Endothelial cell of umbilical vein (primary cell): ENCODE data around the gene MAP1LC3B2. TPM values are rescaled to one million over a fixed set of nuclear protein-coding genes. Genes with fewer than 3 reads are reported as not detected.
A peak's percentile ranks its signal among the peaks of the same experiment; 100 is the strongest.

Source experiments
- BruUV-seq: library from RNA; stranded (reverse); fragments of 400-500 nt; replicated peaks from 2 replicates; lab custom pipeline; 2021; lab: Mats Ljungman, UMichigan
- CTCF ChIA-PET: fragments of 300-600, 350-600 bp; sonication (Branson Sonifier 250); formaldehyde crosslinking; loops from one replicate; lab custom pipeline; 2021; ENCODE audit warnings: antibody characterized with exemption, inconsistent platforms; lab: Charles Lee
- POLR2A ChIA-PET: fragments of 300-600, 350-600 bp; sonication (Branson Sonifier 250); formaldehyde crosslinking; loops from one replicate; lab custom pipeline; 2021; ENCODE audit warnings: antibody characterized with exemption, inconsistent platforms; lab: Charles Lee
- DNase-seq: peaks from one replicate; pipeline ENCODE4 v3.0.0-alpha.2; 2011; ENCODE audit warnings: low read depth, low spot score
- FAIRE-seq: peaks from 2 replicates; lab custom pipeline; 2011; peaks lifted over from hg19 to GRCh38; lab: Jason Lieb, UNC
- H2AFZ ChIP-seq: 2 replicates; pipeline ENCODE4 v1.6.0; 2012; ENCODE audit warnings: low read depth, low read length, control low read depth, inconsistent platforms
- H3K27ac ChIP-seq: 2 replicates; pipeline ENCODE4 v1.5.1; 2011; ENCODE audit warnings: low read depth, mild to moderate bottlenecking, control low read depth, low read length, moderate library complexity; ENCODE audit not compliant: insufficient read depth
- H3K27me3 ChIP-seq, 2 experiments: 2 replicates each; pipeline versions ENCODE4 v1.6.0 to v1.6.1; 2011; ENCODE audit warnings: low read length in 2 of 2, mixed read lengths in 1 of 2; ENCODE audit not compliant: control insufficient read depth in 2 of 2, insufficient read depth in 2 of 2
- H3K36me3 ChIP-seq, 2 experiments: 2 replicates in 1 of 2; 3 replicates in 1 of 2; pipeline ENCODE4 v1.5.1; 2011; ENCODE audit warnings: low read length in 2 of 2, mild to moderate bottlenecking in 1 of 2, moderate library complexity in 1 of 2; ENCODE audit not compliant: control insufficient read depth in 2 of 2, insufficient read depth in 2 of 2; ENCODE audit errors: extremely low read depth in 1 of 2
- H3K4me1 ChIP-seq: 3 replicates; pipeline ENCODE4 v1.5.1; 2011; ENCODE audit warnings: mild to moderate bottlenecking, low read length; ENCODE audit not compliant: control insufficient read depth, insufficient read depth; ENCODE audit errors: extremely low read depth
- H3K4me2 ChIP-seq: 2 replicates; pipeline ENCODE4 v1.6.1; 2011; ENCODE audit warnings: low read length, control low read depth, mixed read lengths; ENCODE audit not compliant: insufficient read depth
- H3K4me3 ChIP-seq, 3 experiments: fragments of 200-600 bp in 1 of 3; sonication (generic), shearing (Covaris generic) in 1 of 3; replicated peaks in 1 of 3; 2 replicates each; pipeline ENCODE4 v1.5.1; 2011 to 2016; ENCODE audit warnings: control low read depth in 3 of 3, low read length in 3 of 3, mild to moderate bottlenecking in 2 of 3, inconsistent platforms in 1 of 3, low read depth in 1 of 3, moderate library complexity in 1 of 3; ENCODE audit not compliant: insufficient read depth in 1 of 3
- H3K79me2 ChIP-seq: 2 replicates; pipeline ENCODE4 v1.6.0; 2012; ENCODE audit warnings: low read length, inconsistent platforms; ENCODE audit not compliant: control insufficient read depth, insufficient read depth
- H3K9ac ChIP-seq: replicated peaks from 2 replicates; pipeline ENCODE3; 2011; ENCODE audit warnings: low read length, control low read depth; ENCODE audit not compliant: insufficient read depth; ENCODE audit errors: extremely low read depth
- H3K9me1 ChIP-seq: replicated peaks from 3 replicates; pipeline ENCODE4 v1.6.0; 2011; ENCODE audit warnings: mild to moderate bottlenecking, low read length; ENCODE audit not compliant: control insufficient read depth, insufficient read depth; ENCODE audit errors: extremely low read depth
- H3K9me3 ChIP-seq: replicated peaks from 2 replicates; pipeline ENCODE4 v1.5.1; 2012; ENCODE audit warnings: low read length, inconsistent platforms; ENCODE audit not compliant: control insufficient read depth, insufficient read depth
- H4K20me1 ChIP-seq: replicated peaks from 2 replicates; pipeline ENCODE3; 2011; ENCODE audit warnings: mild to moderate bottlenecking, low read length; ENCODE audit not compliant: control insufficient read depth, insufficient read depth; ENCODE audit errors: extremely low read depth
- EZH2 ChIP-seq: IDR thresholded peaks from 2 replicates; pipeline ENCODE4 v1.6.1; 2012; ENCODE audit warnings: borderline replicate concordance, low read depth, mild to moderate bottlenecking, moderate library complexity, low read length, inconsistent platforms; ENCODE audit not compliant: severe bottlenecking
- FOS ChIP-seq: IDR thresholded peaks from 2 replicates; pipeline ENCODE4 v1.6.1; 2011; ENCODE audit warnings: mild to moderate bottlenecking, low read length, moderate library complexity, borderline replicate concordance; ENCODE audit not compliant: insufficient read depth
- GATA2 ChIP-seq: IDR thresholded peaks from 2 replicates; pipeline ENCODE4 v1.7.0; 2011; ENCODE audit warnings: low read depth, mild to moderate bottlenecking, moderate library complexity, mixed read lengths, low read length; ENCODE audit not compliant: insufficient read length, insufficient read depth
- JUN ChIP-seq: IDR thresholded peaks from 2 replicates; pipeline ENCODE4 v1.6.1; 2011; ENCODE audit warnings: borderline replicate concordance, low read depth; ENCODE audit not compliant: insufficient read length, insufficient read depth
- MYC ChIP-seq: IDR thresholded peaks from one replicate; pipeline ENCODE4 v1.6.1; 2011; ENCODE audit warnings: mild to moderate bottlenecking, low read depth, low read length
- POLR2A ChIP-seq: IDR thresholded peaks from 2 replicates; pipeline ENCODE4 v1.6.1; 2012; ENCODE audit warnings: low read depth, mild to moderate bottlenecking, control low read depth, low read length
- POLR2AphosphoS5 ChIP-seq: IDR thresholded peaks from 2 replicates; pipeline ENCODE4 v1.6.1; 2012; ENCODE audit warnings: low read depth, mild to moderate bottlenecking, control low read depth, low read length, moderate library complexity; ENCODE audit not compliant: insufficient read depth
- dilution Hi-C: fragments of 300-500 bp; cut with MboI; formaldehyde crosslinking; loops from one replicate; pipeline ENCODE4 v1.15.0; 2019; ENCODE audit warnings: low sequenced_read_pairs; ENCODE audit not compliant: extremely low pct_ligation_motif_present
- intact Hi-C: fragments of 100-400 bp; cut with micrococcal nuclease; formaldehyde crosslinking; loops from one replicate; pipeline ENCODE4 v1.10.0; 2022
- polyA plus RNA-seq, 4 experiments: library from polyadenylated mRNA; depleted of rRNA in 3 of 4; stranded (reverse) in 3 of 4; unstranded in 1 of 4; fragments of >200 nt; gene quantifications; 2 replicates each; pipeline versions ENCODE4 v1.2.1 to v1.2.3, GENCODE V29; 2011 to 2012; ENCODE audit warnings: missing spikeins in 1 of 4
- total RNA-seq: library from RNA; stranded (reverse); gene quantifications from 2 replicates; pipeline ENCODE4 v1.2.3, GENCODE V29; 2021
- TF ChIP-seq, protein P1 (sequence below), 2 donors: IDR thresholded peaks; 1 replicate in 1 of 2; 2 replicates in 1 of 2; pipeline ENCODE4 v1.5.1; 2011; ENCODE audit warnings: low read length in 2 of 2, mild to moderate bottlenecking in 2 of 2, moderate library complexity in 2 of 2, control low read depth in 1 of 2, inconsistent platforms in 1 of 2, low read depth in 1 of 2; ENCODE audit not compliant: insufficient read depth in 1 of 2; ENCODE audit errors: extremely low read depth in 1 of 2
- TF ChIP-seq, protein P2 (sequence below): IDR thresholded peaks from 2 replicates; pipeline ENCODE4 v1.6.1; 2011; ENCODE audit not compliant: insufficient read depth, insufficient read length

The MAP1LC3B2 gene
- total and polyA plus RNA-seq, 2 donors (not counting 3 experiments of a cell fraction or from before 2014, with no cell fraction given): 0.32 to 4.1 TPM

DNA sequence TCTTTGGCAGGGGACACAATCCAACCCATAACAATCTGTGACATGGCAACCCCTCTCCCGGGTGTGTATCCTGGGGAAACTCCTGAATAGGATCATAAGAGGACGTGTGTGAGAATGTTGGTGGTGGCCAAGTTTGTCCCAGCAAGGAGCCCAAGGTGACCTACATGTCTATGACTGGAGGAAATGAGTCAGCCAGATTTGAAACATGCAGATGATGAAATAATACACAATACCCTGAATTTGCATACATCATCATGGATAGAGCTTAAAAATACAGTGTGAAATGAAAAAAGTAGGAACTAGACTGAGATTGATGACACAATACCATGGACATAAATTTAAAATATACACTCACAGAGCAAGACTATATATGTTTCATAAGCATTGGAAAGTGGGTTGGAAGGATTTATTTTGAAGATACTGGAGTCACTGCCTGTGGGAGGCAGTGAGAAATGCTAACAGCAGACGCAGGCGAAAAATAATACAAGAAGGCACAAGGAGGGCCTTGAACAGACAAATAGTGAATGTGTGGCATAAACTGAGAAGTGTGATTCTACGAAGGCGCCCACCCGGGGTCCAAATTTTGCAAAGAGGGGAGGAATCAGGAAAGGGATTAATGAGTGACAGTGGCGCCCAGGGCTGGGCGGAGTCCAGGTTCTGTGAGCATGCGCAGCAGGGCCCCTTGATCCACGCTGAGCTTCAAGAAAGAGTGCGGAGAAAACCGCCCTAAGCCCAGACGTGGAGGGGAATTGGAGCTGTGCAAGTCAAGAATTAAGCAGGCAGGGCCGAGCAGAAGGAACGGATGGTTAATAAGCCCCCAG is 7.0 kb upstream of the MAP1LC3B2 start:
- ChIA-PET CTCF (interaction anchor here (1.0 kb wide), 1 partner anchor 12 kb away, joined by 3 read pairs; no protein-coding TSS in a partner anchor), POLR2A (no interaction called here)
- DNase-seq: peak; percentile 14
- Histone ChIP-seq H3K27me3 (peaks cover 0 to 3% of the 10 kb centered on the region in 2 experiments), H3K9me3 (no peaks in the 10 kb centered on the region), H3K4me3 (no peak overlapping the region), H4K20me1 (no peaks in the 10 kb centered on the region), H3K36me3 (no peaks in the 10 kb centered on the region), H3K9ac (no peak overlapping the region), H3K79me2 (no peaks in the 10 kb centered on the region), H3K9me1 (no peaks in the 10 kb centered on the region), H3K27ac (no peak overlapping the region), H2AFZ (no peak overlapping the region), H3K4me1 (no peaks in the 10 kb centered on the region), H3K4me2 (no peak overlapping the region)
- FAIRE-seq: no peak
- BruUV-seq: no TSS peak
- dilution Hi-C loops (no loop called here), intact Hi-C loops (no loop called here)
- TF ChIP-seq, protein P1, sequence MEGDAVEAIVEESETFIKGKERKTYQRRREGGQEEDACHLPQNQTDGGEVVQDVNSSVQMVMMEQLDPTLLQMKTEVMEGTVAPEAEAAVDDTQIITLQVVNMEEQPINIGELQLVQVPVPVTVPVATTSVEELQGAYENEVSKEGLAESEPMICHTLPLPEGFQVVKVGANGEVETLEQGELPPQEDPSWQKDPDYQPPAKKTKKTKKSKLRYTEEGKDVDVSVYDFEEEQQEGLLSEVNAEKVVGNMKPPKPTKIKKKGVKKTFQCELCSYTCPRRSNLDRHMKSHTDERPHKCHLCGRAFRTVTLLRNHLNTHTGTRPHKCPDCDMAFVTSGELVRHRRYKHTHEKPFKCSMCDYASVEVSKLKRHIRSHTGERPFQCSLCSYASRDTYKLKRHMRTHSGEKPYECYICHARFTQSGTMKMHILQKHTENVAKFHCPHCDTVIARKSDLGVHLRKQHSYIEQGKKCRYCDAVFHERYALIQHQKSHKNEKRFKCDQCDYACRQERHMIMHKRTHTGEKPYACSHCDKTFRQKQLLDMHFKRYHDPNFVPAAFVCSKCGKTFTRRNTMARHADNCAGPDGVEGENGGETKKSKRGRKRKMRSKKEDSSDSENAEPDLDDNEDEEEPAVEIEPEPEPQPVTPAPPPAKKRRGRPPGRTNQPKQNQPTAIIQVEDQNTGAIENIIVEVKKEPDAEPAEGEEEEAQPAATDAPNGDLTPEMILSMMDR (IDR thresholded peaks at IDR 0.05; ENCODE audit: extremely low read depth in 1 of 2, insufficient read depth in 1 of 2, low read depth in 1 of 2, low read length in 2 of 2): no peak
- peak; percentile 16 for TF ChIP-seq JUN

DNA sequence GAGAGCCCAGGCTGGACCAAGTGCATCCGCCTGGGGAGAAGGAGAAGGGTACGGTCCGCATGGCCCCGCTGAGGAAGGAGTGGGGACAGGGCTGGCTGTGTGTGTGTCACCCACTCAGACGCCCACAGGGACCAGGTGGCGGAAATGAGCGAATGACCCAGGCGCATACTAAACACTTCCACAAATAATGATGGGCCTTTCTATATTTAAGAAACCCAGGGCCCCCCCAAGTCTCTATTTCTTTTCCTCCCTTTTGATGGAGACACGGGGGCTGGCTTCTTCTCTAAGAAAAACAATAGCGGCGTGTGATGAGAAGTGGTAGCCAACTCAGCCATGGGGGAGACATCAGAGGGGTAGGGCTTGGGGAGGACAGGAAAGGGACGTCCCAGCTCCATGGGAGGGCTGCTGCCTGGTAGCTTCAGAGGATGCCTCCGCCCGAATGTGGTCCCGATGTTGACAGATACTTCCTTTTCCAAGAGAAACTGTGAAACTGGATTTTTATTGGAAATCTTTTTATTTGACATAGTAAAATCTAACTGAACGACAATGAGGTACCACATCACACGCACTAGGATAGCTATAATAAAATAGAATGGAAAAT is 6.3 kb upstream of the MAP1LC3B2 start:
- DNase-seq: no peak
- Histone ChIP-seq H3K9ac (no peak overlapping the region), H3K4me1 (no peaks in the 10 kb centered on the region), H3K4me3 (no peak overlapping the region), H3K36me3 (no peaks in the 10 kb centered on the region), H3K4me2 (no peak overlapping the region), H2AFZ (no peak overlapping the region), H3K79me2 (no peaks in the 10 kb centered on the region), H3K9me1 (no peaks in the 10 kb centered on the region), H3K9me3 (no peaks in the 10 kb centered on the region), H3K27me3 (peaks cover 0 to 3% of the 10 kb centered on the region in 2 experiments), H4K20me1 (no peaks in the 10 kb centered on the region), H3K27ac (no peak overlapping the region)
- no peak for FAIRE-seq
- no TSS peak for BruUV-seq
- ChIA-PET POLR2A (no interaction called here), CTCF (no interaction called here)
- intact Hi-C loops: no loop called here
- TF ChIP-seq, protein P2, sequence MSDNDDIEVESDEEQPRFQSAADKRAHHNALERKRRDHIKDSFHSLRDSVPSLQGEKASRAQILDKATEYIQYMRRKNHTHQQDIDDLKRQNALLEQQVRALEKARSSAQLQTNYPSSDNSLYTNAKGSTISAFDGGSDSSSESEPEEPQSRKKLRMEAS: no peak
- no peak for TF ChIP-seq JUN
- TF ChIP-seq, protein P1 (IDR thresholded peaks at IDR 0.05; ENCODE audit: extremely low read depth in 1 of 2, insufficient read depth in 1 of 2, low read depth in 1 of 2, low read length in 2 of 2): no peak
- no peak for TF ChIP-seq POLR2A
- no peak for TF ChIP-seq POLR2AphosphoS5
- TF ChIP-seq GATA2: no peak
- TF ChIP-seq MYC: no peak
- TF ChIP-seq EZH2: no peak
- no peak for TF ChIP-seq FOS
- dilution Hi-C loops: no loop called here
